ENCODE results near the gene CNIH4. TPM values are rescaled to one million over a fixed set of nuclear protein-coding genes. Genes with fewer than 3 reads are reported as not detected.

The CNIH4 gene
- total RNA-seq = 92.0 and 107 TPM in 2 replicates

GRCh38 chr1:224356685-224357625 is at the start of gene CNIH4:
TSS of gene CNIH4 (plus strand) at chr1:224356879. CDS start at chr1:224356925, 46 bp downstream.

GRCh38 chr1:224329842-224330753 is 26.6 kb upstream of the CNIH4 start, which contains the start of gene NVL:
TSS of gene NVL (minus strand) at chr1:224330172. CDS start at chr1:224330127, 45 bp downstream.

Small RNAs within 50 kb of the gene (small RNA-seq; reads per million reads assigned to genes)
- gene MIR4742 = 16.2 reads per million, percentile 95 among the genes with 10 or more reads in this experiment

Other genes with a start within 250 kb of the CNIH4 start
- 57.0 and 59.0 TPM in 2 replicates for gene FBXO28, start 242.8 kb upstream of the CNIH4 start, total RNA-seq
- 147 and 148 TPM in 2 replicates for gene DEGS1, start 173.6 kb upstream of the CNIH4 start, total RNA-seq
- 43.0 and 44.4 TPM in 2 replicates for gene NVL, start 26.7 kb upstream of the CNIH4 start, total RNA-seq
- 98.6 and 121 TPM in 2 replicates for gene WDR26, start 77.9 kb downstream of the CNIH4 start, total RNA-seq